HepG2 (cell line): ENCODE results near the gene ZBTB4. TPM values are rescaled to one million over a fixed set of nuclear protein-coding genes. Genes with fewer than 3 reads are reported as not detected.
A peak's percentile ranks its signal among the peaks of the same experiment; 100 is the strongest.

ENCODE experiments used
- CBX1 ChIP-seq: IDR thresholded peaks from one replicate; pipeline ENCODE4 v1.6.1; 2016; ENCODE audit warnings: antibody characterized with exemption, low read depth
- HNF1A ChIP-seq, 2 experiments: sonication (generic) in 1 of 2; formaldehyde crosslinking in 1 of 2; IDR thresholded peaks; 2 replicates each; pipeline versions ENCODE4 v1.4.0 to v1.6.1; 2016 to 2020; ENCODE audit warnings: borderline replicate concordance in 1 of 2, low read depth in 1 of 2, mild to moderate bottlenecking in 1 of 2, missing genetic modification reagents in 1 of 2
- KDM5A ChIP-seq: fragments of 200-600 bp; sonication (generic); IDR thresholded peaks from 2 replicates; pipeline ENCODE4 v1.7.0; 2018; ENCODE audit warnings: antibody characterized with exemption, mild to moderate bottlenecking, low read length, borderline replicate concordance
- NCOA1 ChIP-seq: sonication (generic); formaldehyde crosslinking; IDR thresholded peaks from 2 replicates; pipeline ENCODE4 v1.9.0; 2021; ENCODE audit warnings: missing genetic modification reagents
- NFE2L1 ChIP-seq: sonication (generic); formaldehyde crosslinking; IDR thresholded peaks from 2 replicates; pipeline ENCODE4 v1.4.0; 2020; ENCODE audit warnings: missing genetic modification reagents, mild to moderate bottlenecking, borderline replicate concordance
- NR2F2 ChIP-seq: IDR thresholded peaks from 2 replicates; pipeline ENCODE4 v1.6.1; 2012; ENCODE audit warnings: low read depth, inconsistent platforms, borderline replicate concordance
- PAWR ChIP-seq: sonication (generic); formaldehyde crosslinking; IDR thresholded peaks from 2 replicates; pipeline ENCODE4 v1.4.0; 2020; ENCODE audit warnings: missing genetic modification reagents, mild to moderate bottlenecking, borderline replicate concordance
- ZKSCAN1 ChIP-seq: fragments of 150-350 bp; IDR thresholded peaks from 2 replicates; pipeline ENCODE4 v1.6.1; 2014; ENCODE audit warnings: low read length
- ZNF136 ChIP-seq: sonication (generic); formaldehyde crosslinking; IDR thresholded peaks from 2 replicates; pipeline ENCODE4 v1.8.1; 2022; ENCODE audit warnings: low read depth, mild to moderate bottlenecking, moderate library complexity, missing genetic modification reagents
- ZNF225 ChIP-seq: sonication (generic); formaldehyde crosslinking; IDR thresholded peaks from 2 replicates; pipeline ENCODE4 v1.4.0; 2020; ENCODE audit warnings: mild to moderate bottlenecking, missing genetic modification reagents
- ZNF274 ChIP-seq: sonication (generic); formaldehyde crosslinking; IDR thresholded peaks from 2 replicates; pipeline ENCODE4 v1.5.1; 2020; ENCODE audit warnings: mild to moderate bottlenecking, missing genetic modification reagents
- ZNF609 ChIP-seq: sonication (generic); formaldehyde crosslinking; IDR thresholded peaks from 2 replicates; pipeline ENCODE4 v1.4.0; 2020; ENCODE audit warnings: mild to moderate bottlenecking, missing genetic modification reagents, borderline replicate concordance
- ZNF614 ChIP-seq: IDR thresholded peaks from 2 replicates; pipeline ENCODE4 v1.6.1; 2018; ENCODE audit warnings: missing biosample characterization, missing genetic modification reagents, inconsistent platforms, borderline replicate concordance
- ZNF619 ChIP-seq: sonication (generic); formaldehyde crosslinking; IDR thresholded peaks from 2 replicates; pipeline ENCODE4 v1.4.0; 2020; ENCODE audit warnings: mild to moderate bottlenecking, missing genetic modification reagents
- ZNF816 ChIP-seq: sonication (generic); formaldehyde crosslinking; IDR thresholded peaks from 2 replicates; pipeline ENCODE4 v1.8.0; 2022; ENCODE audit warnings: missing genetic modification reagents, mild to moderate bottlenecking, borderline replicate concordance
- polyA plus RNA-seq, 8 experiments: library from polyadenylated mRNA; depleted of rRNA in 3 of 8; stranded (reverse) in 7 of 8; unstranded in 1 of 8; fragments of >200 nt; fragmentation: Illumina TruSeq in 4 of 8; extraction: Trizol in 4 of 8; gene quantifications; 2 replicates each; pipeline versions ENCODE4 v1.2.1 to v1.2.3, GENCODE V29; 2011 to 2016; ENCODE audit warnings: low read depth in 4 of 8, missing spikeins in 1 of 8, mixed read lengths in 1 of 8; ENCODE audit not compliant: insufficient read depth in 1 of 8
- total RNA-seq, 5 experiments: library from RNA; depleted of rRNA; stranded (reverse); fragments of >200 nt; fragmentation: Illumina TruSeq; extraction: Trizol; gene quantifications; 2 replicates each; pipeline ENCODE4 v1.2.3, GENCODE V29; 2016; ENCODE audit warnings: low read depth in 1 of 5
- TF ChIP-seq, protein P1 (sequence below): sonication (generic); formaldehyde crosslinking; IDR thresholded peaks from 2 replicates; pipeline ENCODE4 v1.8.0; 2022; ENCODE audit warnings: mild to moderate bottlenecking, missing genetic modification reagents, moderate library complexity
- TF ChIP-seq, protein P2 (sequence below): sonication (generic); formaldehyde crosslinking; IDR thresholded peaks from 2 replicates; pipeline ENCODE4 v1.4.0; 2020; ENCODE audit warnings: missing genetic modification reagents

Gene ZBTB4
- total and polyA plus RNA-seq, 2 of the 13 experiments (the other 11 are each of a cell fraction or from before 2014, with no cell fraction given), result 4.3 to 7.4 TPM

DNA sequence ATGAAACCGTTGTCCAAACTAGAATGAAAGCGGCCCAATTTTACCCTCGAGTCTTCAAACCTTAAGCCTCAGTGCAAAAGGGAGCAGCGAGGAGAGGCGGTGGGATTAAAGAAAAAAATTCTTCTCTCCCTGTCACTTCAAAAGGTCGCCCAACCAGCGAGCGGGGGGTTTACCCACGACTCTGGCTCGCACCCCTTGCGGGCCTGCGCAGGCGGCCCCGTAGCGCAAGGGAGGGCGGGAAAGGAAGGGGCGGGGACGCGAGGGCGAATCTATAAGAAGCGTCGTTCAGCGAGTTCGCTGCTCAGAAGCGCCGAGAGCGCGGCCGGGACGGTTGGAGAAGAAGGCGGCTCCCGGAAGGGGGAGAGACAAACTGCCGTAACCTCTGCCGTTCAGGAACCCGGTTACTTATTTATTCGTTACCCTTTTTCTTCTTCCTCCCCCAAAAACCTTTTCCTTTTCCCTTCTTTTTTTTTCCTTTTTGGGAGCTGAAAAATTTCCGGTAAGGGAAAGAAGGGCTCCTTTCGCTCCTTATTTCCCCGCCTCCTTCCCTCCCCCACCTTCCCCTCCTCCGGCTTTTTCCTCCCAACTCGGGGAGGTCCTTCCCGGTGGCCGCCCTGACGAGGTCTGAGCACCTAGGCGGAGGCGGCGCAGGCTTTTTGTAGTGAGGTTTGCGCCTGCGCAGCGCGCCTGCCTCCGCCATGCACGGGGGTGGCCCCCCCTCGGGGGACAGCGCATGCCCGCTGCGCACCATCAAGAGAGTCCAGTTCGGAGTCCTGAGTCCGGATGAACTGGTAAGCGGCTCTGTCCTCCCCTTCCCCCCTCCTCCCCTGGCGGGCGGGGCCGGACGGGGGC lies 4.9 kb upstream of the ZBTB4 start, which contains the start of gene POLR2A (continued):
- TF ChIP-seq HNF1A (IDR thresholded peaks at IDR 0.05; ENCODE audit: low read depth) (0 out of 2 replicates have a peak, but pooled peaks have one; percentile 30), HNF1A (CRISPR knock-in tag; IDR thresholded peaks at IDR 0.05; ENCODE audit: borderline replicate concordance) (peak; percentile 64; the same call in 1 of the 2 replicates), CBX1 (peak; percentile 89), ZNF136 (CRISPR knock-in tag) (no peak; the same call in 1 of the 2 replicates), ZNF225 (CRISPR knock-in tag) (no peak; the same call in 1 of the 2 replicates), ZNF614 (peak; percentile 43; the same call in 1 of the 2 replicates), NCOA1 (CRISPR knock-in tag) (no peak; the same call in 1 of the 2 replicates), ZKSCAN1 (peak; percentile 53; the same call in 1 of the 2 replicates), ZNF609 (peak; percentile 64; the same call in 1 of the 2 replicates), ZNF274 (CRISPR knock-in tag) (no peak), NR2F2 (peak; percentile 63; the same call in 1 of the 2 replicates), KDM5A (no peak; the same call in 1 of the 2 replicates), ZNF619 (CRISPR knock-in tag) (no peak; the same call in none of the 2 replicates), NFE2L1 (CRISPR knock-in tag) (no peak), ZNF816 (CRISPR knock-in tag) (peak; percentile 58; the same call in 1 of the 2 replicates), PAWR (no peak; the same call in 1 of the 2 replicates)
- TF ChIP-seq, protein P1, sequence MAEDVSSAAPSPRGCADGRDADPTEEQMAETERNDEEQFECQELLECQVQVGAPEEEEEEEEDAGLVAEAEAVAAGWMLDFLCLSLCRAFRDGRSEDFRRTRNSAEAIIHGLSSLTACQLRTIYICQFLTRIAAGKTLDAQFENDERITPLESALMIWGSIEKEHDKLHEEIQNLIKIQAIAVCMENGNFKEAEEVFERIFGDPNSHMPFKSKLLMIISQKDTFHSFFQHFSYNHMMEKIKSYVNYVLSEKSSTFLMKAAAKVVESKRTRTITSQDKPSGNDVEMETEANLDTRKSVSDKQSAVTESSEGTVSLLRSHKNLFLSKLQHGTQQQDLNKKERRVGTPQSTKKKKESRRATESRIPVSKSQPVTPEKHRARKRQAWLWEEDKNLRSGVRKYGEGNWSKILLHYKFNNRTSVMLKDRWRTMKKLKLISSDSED (CRISPR knock-in tag), result no peak
- TF ChIP-seq, protein P2, sequence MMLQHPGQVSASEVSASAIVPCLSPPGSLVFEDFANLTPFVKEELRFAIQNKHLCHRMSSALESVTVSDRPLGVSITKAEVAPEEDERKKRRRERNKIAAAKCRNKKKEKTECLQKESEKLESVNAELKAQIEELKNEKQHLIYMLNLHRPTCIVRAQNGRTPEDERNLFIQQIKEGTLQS, result peak; percentile 74
